GM23338 (cell line): ENCODE measurements around the gene DTNBP1. TPM values are rescaled to one million over a fixed set of nuclear protein-coding genes. Genes with fewer than 3 reads are reported as not detected.

Source experiments
- ATAC-seq: fragments of 200-7000 bp; cut with Tn5 transposase; 3 replicates; pipeline ENCODE4 v1.9.1; 2020
- DNase-seq: peaks from one replicate; pipeline ENCODE4 v3.0.0-alpha.2; 2015; ENCODE audit warnings: low spot score
- H2AFZ ChIP-seq: fragments of 200-600 bp; sonication (generic); 2 replicates; pipeline ENCODE4 v1.8.0; 2016; ENCODE audit warnings: antibody characterized with exemption, mild to moderate bottlenecking, moderate library complexity
- H3F3A ChIP-seq: fragments of 200-600 bp; sonication (generic); replicated peaks from 2 replicates; pipeline ENCODE4 v1.8.0; 2017; ENCODE audit warnings: antibody characterized with exemption, mixed run types, low read depth
- H3K27ac ChIP-seq: fragments of 200-600 bp; sonication (generic); 2 replicates; pipeline ENCODE4 v1.6.1; 2016; ENCODE audit warnings: low read depth
- H3K27me3 ChIP-seq: fragments of 200-600 bp; sonication (generic); 2 replicates; pipeline ENCODE4 v1.8.0; 2016; ENCODE audit warnings: mild to moderate bottlenecking, mixed run types, moderate library complexity; ENCODE audit not compliant: insufficient read depth
- H3K36me3 ChIP-seq: fragments of 200-600 bp; sonication (generic); 2 replicates; pipeline ENCODE4 v1.8.0; 2016; ENCODE audit warnings: mild to moderate bottlenecking; ENCODE audit not compliant: insufficient read depth
- H3K4me1 ChIP-seq: fragments of 200-600 bp; sonication (generic); 2 replicates; pipeline ENCODE4 v1.8.0; 2016; ENCODE audit warnings: mild to moderate bottlenecking, moderate library complexity; ENCODE audit not compliant: insufficient read depth
- H3K4me2 ChIP-seq: fragments of 200-600 bp; sonication (generic); 2 replicates; pipeline ENCODE4 v1.7.1; 2017; ENCODE audit warnings: mixed run types
- H3K4me3 ChIP-seq: fragments of 200-600 bp; sonication (generic); 2 replicates; pipeline ENCODE4 v1.6.1; 2016; ENCODE audit warnings: mixed run types
- H3K79me2 ChIP-seq: fragments of 200-600 bp; sonication (generic); replicated peaks from 2 replicates; pipeline ENCODE4 v1.8.0; 2017; ENCODE audit warnings: mild to moderate bottlenecking; ENCODE audit not compliant: insufficient read depth
- H3K9me2 ChIP-seq: fragments of 200-600 bp; sonication (generic); 2 replicates; pipeline ENCODE4 v1.8.0; 2017; ENCODE audit not compliant: insufficient read depth
- H4K20me1 ChIP-seq: fragments of 200-600 bp; sonication (generic); replicated peaks from 2 replicates; pipeline ENCODE4 v1.8.0; 2017; ENCODE audit warnings: mild to moderate bottlenecking; ENCODE audit not compliant: insufficient read depth
- H3K27ac Mint-ChIP-seq: 2 replicates; pipeline ENCODE4 v1.8.0; 2020; ENCODE audit warnings: inconsistent platforms, mild to moderate bottlenecking, moderate library complexity, mixed read lengths
- H3K27me3 Mint-ChIP-seq: 3 replicates; pipeline ENCODE4 v1.8.0; 2022; ENCODE audit warnings: low read depth, mild to moderate bottlenecking, moderate library complexity, mixed read lengths, inconsistent platforms; ENCODE audit not compliant: insufficient read depth, poor library complexity
- H3K36me3 Mint-ChIP-seq: 3 replicates; pipeline ENCODE4 v1.8.0; 2021; ENCODE audit warnings: low read depth, mild to moderate bottlenecking, inconsistent platforms, moderate library complexity, mixed read lengths
- H3K4me1 Mint-ChIP-seq: 3 replicates; pipeline ENCODE4 v1.8.0; 2020; ENCODE audit warnings: mild to moderate bottlenecking, inconsistent platforms, mixed read lengths
- H3K4me3 Mint-ChIP-seq: 3 replicates; pipeline ENCODE4 v1.8.0; 2021; ENCODE audit warnings: moderate library complexity, mild to moderate bottlenecking, inconsistent platforms, mixed read lengths
- H3K9me3 Mint-ChIP-seq: 3 replicates; pipeline ENCODE4 v1.8.0; 2020; ENCODE audit warnings: moderate library complexity, mild to moderate bottlenecking, inconsistent platforms, mixed read lengths
- CREB1 ChIP-seq: fragments of 250-450 bp; sonication (Bioruptor Pico); IDR thresholded peaks from 2 replicates; pipeline ENCODE4 v1.5.0; 2020; ENCODE audit warnings: low read depth, mild to moderate bottlenecking, moderate library complexity
- EZH2 ChIP-seq: fragments of 200-600 bp; sonication (generic); IDR thresholded peaks from one replicate; pipeline ENCODE4 v1.8.0; 2017; ENCODE audit warnings: antibody characterized with exemption, mild to moderate bottlenecking, low read depth; ENCODE audit not compliant: unreplicated experiment
- EZH2phosphoT487 ChIP-seq: fragments of 200-600 bp; sonication (generic); IDR thresholded peaks from one replicate; pipeline ENCODE4 v1.8.1; 2018; ENCODE audit warnings: antibody characterized with exemption; ENCODE audit not compliant: unreplicated experiment
- JUNB ChIP-seq: IDR thresholded peaks from one replicate; pipeline ENCODE4 v1.6.1; 2016; ENCODE audit warnings: antibody characterized with exemption; ENCODE audit not compliant: unreplicated experiment
- NANOG ChIP-seq: IDR thresholded peaks from 2 replicates; pipeline ENCODE4 v1.6.1; 2016; ENCODE audit warnings: antibody characterized with exemption, borderline replicate concordance
- POLR2AphosphoS5 ChIP-seq: IDR thresholded peaks from 2 replicates; pipeline ENCODE4 v1.6.1; 2016; ENCODE audit warnings: antibody characterized with exemption, low read depth
- STAT1 ChIP-seq: IDR thresholded peaks from one replicate; pipeline ENCODE4 v1.6.1; 2016; ENCODE audit warnings: antibody characterized with exemption; ENCODE audit not compliant: unreplicated experiment
- ZNF114 ChIP-seq: fragments of 250-450 bp; sonication (Bioruptor Pico); IDR thresholded peaks from 2 replicates; pipeline ENCODE4 v1.5.0; 2020; ENCODE audit warnings: mild to moderate bottlenecking, moderate library complexity
- ZNF331 ChIP-seq: fragments of 250-450 bp; sonication (Bioruptor Pico); IDR thresholded peaks from 2 replicates; pipeline ENCODE4 v1.5.0; 2020; ENCODE audit warnings: low read depth, mild to moderate bottlenecking, moderate library complexity
- polyA plus RNA-seq: library from polyadenylated mRNA; unstranded; fragments of >200 nt; fragmentation: Nextera tagmentation; extraction: Ambion mirVana; gene quantifications from 2 replicates; pipeline ENCODE4 v1.2.1, GENCODE V29; 2016
- total RNA-seq: library from RNA; depleted of rRNA; stranded (reverse); fragments of >200 nt; shearing (Covaris generic); gene quantifications from 2 replicates; pipeline ENCODE4 v1.2.3, GENCODE V29; 2014
- TF ChIP-seq, protein P1 (sequence below): fragments of 250-450 bp; sonication (Bioruptor Pico); IDR thresholded peaks from 2 replicates; pipeline ENCODE4 v1.5.0; 2020; ENCODE audit warnings: mild to moderate bottlenecking, moderate library complexity
- TF ChIP-seq, protein P2 (sequence below): IDR thresholded peaks from one replicate; pipeline ENCODE4 v1.6.1; 2018; ENCODE audit warnings: antibody characterized with exemption; ENCODE audit not compliant: unreplicated experiment
- TF ChIP-seq, protein P3 (sequence below), 2 experiments: fragments of 200-600 bp in 1 of 2; sonication (generic) in 1 of 2; conservative IDR thresholded peaks; 2 replicates each; pipeline versions ENCODE4 v1.5.1 to v1.6.1; 2016 to 2017; ENCODE audit warnings: antibody characterized with exemption in 2 of 2, low read depth in 2 of 2, mild to moderate bottlenecking in 2 of 2, moderate library complexity in 1 of 2
- TF ChIP-seq, protein P4 (sequence below): IDR thresholded peaks from 2 replicates; pipeline ENCODE4 v1.6.1; 2016; ENCODE audit warnings: antibody characterized with exemption

The DTNBP1 gene
- total and polyA plus RNA-seq, 2 experiments from 2014 or later, result 12.1 to 20.1 TPM

DNA sequence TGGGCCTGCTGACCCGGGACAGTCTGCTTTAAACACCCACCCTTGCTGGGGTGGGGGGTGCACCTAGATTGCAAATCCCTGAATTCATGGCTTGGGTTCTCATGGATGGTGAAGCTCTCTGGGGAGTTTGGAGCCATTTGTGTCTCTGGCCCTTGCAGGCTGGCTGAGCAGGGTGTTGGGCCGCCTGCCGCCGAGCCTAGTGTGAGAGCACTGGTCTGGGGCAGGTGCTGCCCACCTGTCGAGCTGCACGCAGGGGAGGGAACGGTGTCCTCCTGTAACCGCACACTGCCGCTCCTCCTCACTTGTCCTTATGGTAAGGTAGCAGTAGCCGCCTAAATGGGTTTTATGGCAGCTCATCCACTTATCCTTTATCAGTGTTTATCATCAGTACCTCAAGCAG, 143.9 kb downstream of the DTNBP1 start:
- H3K36me3 Mint-ChIP-seq, result peaks cover 100% of the 10 kb centered on the region
- Histone ChIP-seq H2AFZ (no peak overlapping the region), H3K9me2 (no peaks in the 10 kb centered on the region), H3K4me1 (peaks cover 9% of the 10 kb centered on the region; the same call in 1 of the 2 replicates), H3K4me3 (no peak overlapping the region), H3K79me2 (peaks cover 27% of the 10 kb centered on the region), H3F3A (peaks cover 72% of the 10 kb centered on the region), H3K4me2 (no peak overlapping the region), H3K36me3 (peaks cover 75% of the 10 kb centered on the region), H3K27ac (peak overlapping the region; percentile 51; the same call in 1 of the 2 replicates), H3K27me3 (no peaks in the 10 kb centered on the region), H4K20me1 (peaks cover 53% of the 10 kb centered on the region)
- peaks cover 16% of the 10 kb centered on the region; the same call in 2 of the 3 replicates for H3K9me3 Mint-ChIP-seq
- no peak overlapping the region for H3K4me3 Mint-ChIP-seq
- DNase-seq (no peak), ATAC-seq (no peak)
- peaks cover 26% of the 10 kb centered on the region for H3K4me1 Mint-ChIP-seq
- H3K27me3 Mint-ChIP-seq, result peaks cover 75% of the 10 kb centered on the region
- no peak overlapping the region for H3K27ac Mint-ChIP-seq
- TF ChIP-seq, protein P1, sequence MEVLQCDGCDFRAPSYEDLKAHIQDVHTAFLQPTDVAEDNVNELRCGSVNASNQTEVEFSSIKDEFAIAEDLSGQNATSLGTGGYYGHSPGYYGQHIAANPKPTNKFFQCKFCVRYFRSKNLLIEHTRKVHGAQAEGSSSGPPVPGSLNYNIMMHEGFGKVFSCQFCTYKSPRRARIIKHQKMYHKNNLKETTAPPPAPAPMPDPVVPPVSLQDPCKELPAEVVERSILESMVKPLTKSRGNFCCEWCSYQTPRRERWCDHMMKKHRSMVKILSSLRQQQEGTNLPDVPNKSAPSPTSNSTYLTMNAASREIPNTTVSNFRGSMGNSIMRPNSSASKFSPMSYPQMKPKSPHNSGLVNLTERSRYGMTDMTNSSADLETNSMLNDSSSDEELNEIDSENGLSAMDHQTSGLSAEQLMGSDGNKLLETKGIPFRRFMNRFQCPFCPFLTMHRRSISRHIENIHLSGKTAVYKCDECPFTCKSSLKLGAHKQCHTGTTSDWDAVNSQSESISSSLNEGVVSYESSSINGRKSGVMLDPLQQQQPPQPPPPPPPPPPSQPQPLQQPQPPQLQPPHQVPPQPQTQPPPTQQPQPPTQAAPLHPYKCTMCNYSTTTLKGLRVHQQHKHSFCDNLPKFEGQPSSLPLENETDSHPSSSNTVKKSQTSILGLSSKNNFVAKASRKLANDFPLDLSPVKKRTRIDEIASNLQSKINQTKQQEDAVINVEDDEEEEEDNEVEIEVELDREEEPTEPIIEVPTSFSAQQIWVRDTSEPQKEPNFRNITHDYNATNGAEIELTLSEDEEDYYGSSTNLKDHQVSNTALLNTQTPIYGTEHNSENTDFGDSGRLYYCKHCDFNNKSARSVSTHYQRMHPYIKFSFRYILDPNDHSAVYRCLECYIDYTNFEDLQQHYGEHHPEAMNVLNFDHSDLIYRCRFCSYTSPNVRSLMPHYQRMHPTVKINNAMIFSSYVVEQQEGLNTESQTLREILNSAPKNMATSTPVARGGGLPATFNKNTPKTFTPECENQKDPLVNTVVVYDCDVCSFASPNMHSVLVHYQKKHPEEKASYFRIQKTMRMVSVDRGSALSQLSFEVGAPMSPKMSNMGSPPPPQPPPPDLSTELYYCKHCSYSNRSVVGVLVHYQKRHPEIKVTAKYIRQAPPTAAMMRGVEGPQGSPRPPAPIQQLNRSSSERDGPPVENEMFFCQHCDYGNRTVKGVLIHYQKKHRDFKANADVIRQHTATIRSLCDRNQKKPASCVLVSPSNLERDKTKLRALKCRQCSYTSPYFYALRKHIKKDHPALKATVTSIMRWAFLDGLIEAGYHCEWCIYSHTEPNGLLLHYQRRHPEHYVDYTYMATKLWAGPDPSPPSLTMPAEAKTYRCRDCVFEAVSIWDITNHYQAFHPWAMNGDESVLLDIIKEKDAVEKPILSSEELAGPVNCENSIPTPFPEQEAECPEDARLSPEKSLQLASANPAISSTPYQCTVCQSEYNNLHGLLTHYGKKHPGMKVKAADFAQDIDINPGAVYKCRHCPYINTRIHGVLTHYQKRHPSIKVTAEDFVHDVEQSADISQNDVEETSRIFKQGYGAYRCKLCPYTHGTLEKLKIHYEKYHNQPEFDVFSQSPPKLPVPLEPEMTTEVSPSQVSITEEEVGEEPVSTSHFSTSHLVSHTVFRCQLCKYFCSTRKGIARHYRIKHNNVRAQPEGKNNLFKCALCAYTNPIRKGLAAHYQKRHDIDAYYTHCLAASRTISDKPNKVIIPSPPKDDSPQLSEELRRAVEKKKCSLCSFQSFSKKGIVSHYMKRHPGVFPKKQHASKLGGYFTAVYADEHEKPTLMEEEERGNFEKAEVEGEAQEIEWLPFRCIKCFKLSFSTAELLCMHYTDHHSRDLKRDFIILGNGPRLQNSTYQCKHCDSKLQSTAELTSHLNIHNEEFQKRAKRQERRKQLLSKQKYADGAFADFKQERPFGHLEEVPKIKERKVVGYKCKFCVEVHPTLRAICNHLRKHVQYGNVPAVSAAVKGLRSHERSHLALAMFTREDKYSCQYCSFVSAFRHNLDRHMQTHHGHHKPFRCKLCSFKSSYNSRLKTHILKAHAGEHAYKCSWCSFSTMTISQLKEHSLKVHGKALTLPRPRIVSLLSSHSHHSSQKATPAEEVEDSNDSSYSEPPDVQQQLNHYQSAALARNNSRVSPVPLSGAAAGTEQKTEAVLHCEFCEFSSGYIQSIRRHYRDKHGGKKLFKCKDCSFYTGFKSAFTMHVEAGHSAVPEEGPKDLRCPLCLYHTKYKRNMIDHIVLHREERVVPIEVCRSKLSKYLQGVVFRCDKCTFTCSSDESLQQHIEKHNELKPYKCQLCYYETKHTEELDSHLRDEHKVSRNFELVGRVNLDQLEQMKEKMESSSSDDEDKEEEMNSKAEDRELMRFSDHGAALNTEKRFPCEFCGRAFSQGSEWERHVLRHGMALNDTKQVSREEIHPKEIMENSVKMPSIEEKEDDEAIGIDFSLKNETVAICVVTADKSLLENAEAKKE (CRISPR knock-in tag), result no peak
- TF ChIP-seq POLR2AphosphoS5, result no peak
- TF ChIP-seq EZH2phosphoT487, result no peak
- no peak for TF ChIP-seq ZNF114 (CRISPR knock-in tag)
- no peak for TF ChIP-seq STAT1
- TF ChIP-seq, protein P2, sequence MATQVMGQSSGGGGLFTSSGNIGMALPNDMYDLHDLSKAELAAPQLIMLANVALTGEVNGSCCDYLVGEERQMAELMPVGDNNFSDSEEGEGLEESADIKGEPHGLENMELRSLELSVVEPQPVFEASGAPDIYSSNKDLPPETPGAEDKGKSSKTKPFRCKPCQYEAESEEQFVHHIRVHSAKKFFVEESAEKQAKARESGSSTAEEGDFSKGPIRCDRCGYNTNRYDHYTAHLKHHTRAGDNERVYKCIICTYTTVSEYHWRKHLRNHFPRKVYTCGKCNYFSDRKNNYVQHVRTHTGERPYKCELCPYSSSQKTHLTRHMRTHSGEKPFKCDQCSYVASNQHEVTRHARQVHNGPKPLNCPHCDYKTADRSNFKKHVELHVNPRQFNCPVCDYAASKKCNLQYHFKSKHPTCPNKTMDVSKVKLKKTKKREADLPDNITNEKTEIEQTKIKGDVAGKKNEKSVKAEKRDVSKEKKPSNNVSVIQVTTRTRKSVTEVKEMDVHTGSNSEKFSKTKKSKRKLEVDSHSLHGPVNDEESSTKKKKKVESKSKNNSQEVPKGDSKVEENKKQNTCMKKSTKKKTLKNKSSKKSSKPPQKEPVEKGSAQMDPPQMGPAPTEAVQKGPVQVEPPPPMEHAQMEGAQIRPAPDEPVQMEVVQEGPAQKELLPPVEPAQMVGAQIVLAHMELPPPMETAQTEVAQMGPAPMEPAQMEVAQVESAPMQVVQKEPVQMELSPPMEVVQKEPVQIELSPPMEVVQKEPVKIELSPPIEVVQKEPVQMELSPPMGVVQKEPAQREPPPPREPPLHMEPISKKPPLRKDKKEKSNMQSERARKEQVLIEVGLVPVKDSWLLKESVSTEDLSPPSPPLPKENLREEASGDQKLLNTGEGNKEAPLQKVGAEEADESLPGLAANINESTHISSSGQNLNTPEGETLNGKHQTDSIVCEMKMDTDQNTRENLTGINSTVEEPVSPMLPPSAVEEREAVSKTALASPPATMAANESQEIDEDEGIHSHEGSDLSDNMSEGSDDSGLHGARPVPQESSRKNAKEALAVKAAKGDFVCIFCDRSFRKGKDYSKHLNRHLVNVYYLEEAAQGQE, result no peak
- TF ChIP-seq ZNF331 (CRISPR knock-in tag), result no peak
- TF ChIP-seq, protein P3, sequence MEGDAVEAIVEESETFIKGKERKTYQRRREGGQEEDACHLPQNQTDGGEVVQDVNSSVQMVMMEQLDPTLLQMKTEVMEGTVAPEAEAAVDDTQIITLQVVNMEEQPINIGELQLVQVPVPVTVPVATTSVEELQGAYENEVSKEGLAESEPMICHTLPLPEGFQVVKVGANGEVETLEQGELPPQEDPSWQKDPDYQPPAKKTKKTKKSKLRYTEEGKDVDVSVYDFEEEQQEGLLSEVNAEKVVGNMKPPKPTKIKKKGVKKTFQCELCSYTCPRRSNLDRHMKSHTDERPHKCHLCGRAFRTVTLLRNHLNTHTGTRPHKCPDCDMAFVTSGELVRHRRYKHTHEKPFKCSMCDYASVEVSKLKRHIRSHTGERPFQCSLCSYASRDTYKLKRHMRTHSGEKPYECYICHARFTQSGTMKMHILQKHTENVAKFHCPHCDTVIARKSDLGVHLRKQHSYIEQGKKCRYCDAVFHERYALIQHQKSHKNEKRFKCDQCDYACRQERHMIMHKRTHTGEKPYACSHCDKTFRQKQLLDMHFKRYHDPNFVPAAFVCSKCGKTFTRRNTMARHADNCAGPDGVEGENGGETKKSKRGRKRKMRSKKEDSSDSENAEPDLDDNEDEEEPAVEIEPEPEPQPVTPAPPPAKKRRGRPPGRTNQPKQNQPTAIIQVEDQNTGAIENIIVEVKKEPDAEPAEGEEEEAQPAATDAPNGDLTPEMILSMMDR (conservative IDR thresholded peaks at IDR 0.05; ENCODE audit: low read depth in 2 of 2), result no peak
- TF ChIP-seq JUNB, result no peak
- TF ChIP-seq CREB1, result no peak
- TF ChIP-seq NANOG, result no peak
- TF ChIP-seq, protein P4, sequence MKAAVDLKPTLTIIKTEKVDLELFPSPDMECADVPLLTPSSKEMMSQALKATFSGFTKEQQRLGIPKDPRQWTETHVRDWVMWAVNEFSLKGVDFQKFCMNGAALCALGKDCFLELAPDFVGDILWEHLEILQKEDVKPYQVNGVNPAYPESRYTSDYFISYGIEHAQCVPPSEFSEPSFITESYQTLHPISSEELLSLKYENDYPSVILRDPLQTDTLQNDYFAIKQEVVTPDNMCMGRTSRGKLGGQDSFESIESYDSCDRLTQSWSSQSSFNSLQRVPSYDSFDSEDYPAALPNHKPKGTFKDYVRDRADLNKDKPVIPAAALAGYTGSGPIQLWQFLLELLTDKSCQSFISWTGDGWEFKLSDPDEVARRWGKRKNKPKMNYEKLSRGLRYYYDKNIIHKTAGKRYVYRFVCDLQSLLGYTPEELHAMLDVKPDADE, result no peak
- TF ChIP-seq EZH2, result no peak
